ENCODE data around the gene MFGE8. TPM values are rescaled to one million over a fixed set of nuclear protein-coding genes. Genes with fewer than 3 reads are reported as not detected.

The MFGE8 gene
- total RNA-seq, 1 donor from 2014 or later = 168 TPM

GRCh38 chr15:88849376-88850072 is 63.7 kb downstream of the MFGE8 start:
- no peaks in the 10 kb centered on the region for H3K9me3 ChIP-seq
- TF ChIP-seq CTCF (IDR thresholded peaks at IDR 0.05) = no peak
- no peak overlapping the region for H3K27ac ChIP-seq
- intact Hi-C loops (cut with DNase I) = no loop called here
- no peaks in the 10 kb centered on the region for H3K27me3 ChIP-seq
- ATAC-seq (no peak), DNase-seq (no peak)
- no peaks in the 10 kb centered on the region for H3K4me1 ChIP-seq
- no peaks in the 10 kb centered on the region for H3K36me3 ChIP-seq
- H3K4me3 ChIP-seq = no peak overlapping the region

Other genes with a start within 250 kb of the MFGE8 start
- 0.06 TPM for gene ACAN, start 109.9 kb downstream of the MFGE8 start, total RNA-seq
- gene HAPLN3, start 17.8 kb downstream of the MFGE8 start, total RNA-seq = 4.6 TPM
- gene ABHD2, start 175.1 kb upstream of the MFGE8 start, total RNA-seq = 182 TPM

Data from upper lobe of right lung (tissue), 1 donor.